SU-DHL-6 (cell line): ENCODE results near the gene KRTAP4-1.

Experiments
- CTCF ChIP-seq: fragments of 200-600 bp; sonication (generic); IDR thresholded peaks from one replicate; pipeline ENCODE4 v1.5.1; 2017; ENCODE audit warnings: antibody characterized with exemption, mild to moderate bottlenecking, low read length, moderate library complexity; ENCODE audit not compliant: insufficient read depth, poor library complexity, severe bottlenecking
- EZH2phosphoT487 ChIP-seq: fragments of 200-600 bp; sonication (generic), shearing (Covaris generic); conservative IDR thresholded peaks from 2 replicates; pipeline ENCODE4 v1.6.1; 2018; ENCODE audit warnings: mild to moderate bottlenecking, antibody characterized with exemption, low read length, moderate library complexity, mixed read lengths

GRCh38 chr17:41151525-41151924, 33.2 kb downstream of the KRTAP4-1 start:
- no peak for TF ChIP-seq CTCF
- TF ChIP-seq EZH2phosphoT487 = no peak
